OCI-LY7 (cell line): ENCODE results near the gene KIT. TPM values are rescaled to one million over a fixed set of nuclear protein-coding genes. Genes with fewer than 3 reads are reported as not detected.

Experiments
- BruUV-seq: library from RNA; stranded (reverse); fragments of 400-500 nt; replicated peaks from 2 replicates; lab custom pipeline; 2021; lab: Mats Ljungman, UMichigan
- CTCF ChIA-PET: fragments of 300-600 bp; sonication (Branson Sonifier 250); formaldehyde crosslinking; loops from one replicate; lab custom pipeline; 2022; ENCODE audit warnings: antibody characterized with exemption; ENCODE audit not compliant: unreplicated experiment; lab: Charles Lee
- POLR2A ChIA-PET: fragments of 300-600 bp; sonication (Branson Sonifier 250); formaldehyde crosslinking; loops from one replicate; lab custom pipeline; 2022; ENCODE audit warnings: antibody characterized with exemption; lab: Charles Lee
- DNase-seq: peaks from one replicate; pipeline ENCODE4 v3.0.0-alpha.2; 2015; ENCODE audit warnings: low spot score
- H2AFZ ChIP-seq: fragments of 200-600 bp; sonication (generic), shearing (Covaris generic); 2 replicates; pipeline ENCODE4 v1.6.1; 2014; ENCODE audit warnings: mild to moderate bottlenecking, antibody characterized with exemption, low read length, moderate library complexity
- H3K27ac ChIP-seq: fragments of 200-600 bp; sonication (generic); 2 replicates; pipeline ENCODE4 v1.5.1; 2014; ENCODE audit warnings: mixed run types, low read depth, mild to moderate bottlenecking, moderate library complexity, low read length, inconsistent platforms; ENCODE audit not compliant: poor library complexity, severe bottlenecking
- H3K36me3 ChIP-seq: fragments of 200-600 bp; sonication (generic); 2 replicates; pipeline ENCODE4 v1.6.1; 2014; ENCODE audit warnings: mild to moderate bottlenecking, antibody characterized with exemption, low read length, moderate library complexity, mixed read lengths; ENCODE audit not compliant: insufficient read depth
- H3K4me1 ChIP-seq: fragments of 200-600 bp; sonication (generic); 2 replicates; pipeline ENCODE4 v1.5.1; 2014; ENCODE audit warnings: mild to moderate bottlenecking, low read length; ENCODE audit not compliant: insufficient read depth, poor library complexity, severe bottlenecking
- H3K4me2 ChIP-seq: fragments of 200-600 bp; sonication (generic); 2 replicates; pipeline ENCODE4 v1.6.1; 2014; ENCODE audit warnings: mild to moderate bottlenecking, low read length
- H3K4me3 ChIP-seq: fragments of 200-600 bp; sonication (generic); 2 replicates; pipeline ENCODE4 v1.5.1; 2014; ENCODE audit warnings: mild to moderate bottlenecking, low read depth, low read length; ENCODE audit not compliant: poor library complexity, severe bottlenecking
- H3K79me2 ChIP-seq: fragments of 200-600 bp; sonication (generic); 2 replicates; pipeline ENCODE4 v1.6.1; 2016; ENCODE audit warnings: low read depth, mild to moderate bottlenecking, low read length, moderate library complexity, mixed read lengths; ENCODE audit not compliant: insufficient read depth
- H3K9me2 ChIP-seq: fragments of 200-600 bp; sonication (generic); 2 replicates; pipeline ENCODE4 v1.6.1; 2016; ENCODE audit warnings: mild to moderate bottlenecking, low read length, mixed read lengths; ENCODE audit not compliant: insufficient read depth
- H3K9me3 ChIP-seq: fragments of 200-600 bp; sonication (generic); 2 replicates; pipeline ENCODE4 v1.6.1; 2014; ENCODE audit warnings: mild to moderate bottlenecking, mixed run types, low read length, mixed read lengths
- H4K20me1 ChIP-seq: fragments of 200-600 bp; sonication (generic); 2 replicates; pipeline ENCODE4 v1.6.1; 2014; ENCODE audit warnings: mild to moderate bottlenecking, antibody characterized with exemption, low read length, moderate library complexity, mixed read lengths; ENCODE audit not compliant: insufficient read depth
- CTCF ChIP-seq: fragments of 200-600 bp; sonication (generic); conservative IDR thresholded peaks from 2 replicates; pipeline ENCODE4 v1.5.1; 2014; ENCODE audit warnings: mild to moderate bottlenecking, antibody characterized with exemption, low read length, moderate library complexity, mixed read lengths
- EZH2phosphoT487 ChIP-seq: fragments of 200-600 bp; sonication (generic); IDR thresholded peaks from 2 replicates; pipeline ENCODE4 v1.6.1; 2018; ENCODE audit warnings: low read depth, borderline replicate concordance, mild to moderate bottlenecking, mixed run types, antibody characterized with exemption, low read length, moderate library complexity, mixed read lengths
- intact Hi-C: fragments of 100-400 bp; cut with micrococcal nuclease; formaldehyde crosslinking; loops from one replicate; pipeline ENCODE4 v1.10.0; 2022; ENCODE audit not compliant: unreplicated experiment
- total RNA-seq, 2 experiments: library from RNA; depleted of rRNA in 1 of 2; stranded (reverse); fragments of >200 nt in 1 of 2; shearing (Covaris generic) in 1 of 2; gene quantifications; 2 replicates each; pipeline ENCODE4 v1.2.3, GENCODE V29; 2014 to 2022

The KIT gene
- total RNA-seq, 2 experiments from 2014 or later = not detected

DNA sequence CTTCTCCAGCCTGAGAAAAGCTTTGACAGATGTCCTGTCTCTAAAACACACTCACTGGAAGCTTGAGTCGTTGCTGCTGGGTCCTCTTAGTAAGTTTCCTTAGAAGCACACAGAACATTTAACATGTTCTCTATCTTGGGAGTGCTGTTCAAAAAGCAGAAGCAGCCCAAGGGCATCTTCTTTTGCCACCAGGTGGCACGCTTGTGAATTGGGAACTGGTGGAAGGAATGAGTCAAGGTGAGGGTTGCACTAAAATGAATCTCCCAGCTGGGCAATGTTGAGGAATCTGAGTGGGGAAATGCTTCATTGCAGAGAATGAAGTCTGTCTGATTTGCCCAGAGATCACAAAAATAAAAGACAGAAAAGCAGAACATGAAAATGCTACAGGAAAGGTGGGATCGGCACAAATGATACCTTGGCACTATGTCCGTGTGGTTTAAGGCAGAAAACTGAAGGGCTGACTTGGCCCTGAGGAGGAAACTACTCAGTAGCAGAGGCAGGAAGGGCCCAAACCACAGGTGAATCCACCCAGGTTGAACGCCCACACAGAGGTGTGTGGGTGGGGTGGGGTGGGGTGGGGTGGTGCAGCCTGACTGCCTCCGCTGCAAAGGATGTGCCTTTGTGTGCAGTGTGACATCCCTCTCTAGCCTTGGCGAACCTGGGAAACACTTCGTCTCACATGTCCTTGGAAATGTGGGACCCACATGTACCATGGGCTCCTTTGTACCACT is 26.0 kb downstream of the KIT start:
- DNase-seq = peak; percentile 37
- CTCF ChIA-PET = no interaction called here
- intact Hi-C loops = loop anchor here (2.0 kb wide), 1 partner anchor 277 kb away; no protein-coding TSS in a partner anchor

GRCh38 chr4:54685810-54686209 is 28.1 kb downstream of the KIT start:
- H3K36me3 ChIP-seq = no peaks in the 10 kb centered on the region
- BruUV-seq = no TSS peak
- no peak for DNase-seq
- H3K4me3 ChIP-seq = no peak overlapping the region
- H3K4me1 ChIP-seq = no peaks in the 10 kb centered on the region
- no peaks in the 10 kb centered on the region for H4K20me1 ChIP-seq
- H3K4me2 ChIP-seq = no peak overlapping the region
- ChIA-PET POLR2A (no interaction called here), CTCF (no interaction called here)
- intact Hi-C loops = no loop called here
- no peaks in the 10 kb centered on the region for H3K9me3 ChIP-seq
- no peak overlapping the region for H3K27ac ChIP-seq
- H3K9me2 ChIP-seq = no peaks in the 10 kb centered on the region
- H2AFZ ChIP-seq = no peak overlapping the region
- H3K79me2 ChIP-seq = no peaks in the 10 kb centered on the region
- TF ChIP-seq EZH2phosphoT487 (no peak), CTCF (no peak)

More for the DNA sequence above, 26.0 kb downstream of the KIT start:
- H3K4me2 ChIP-seq = no peak overlapping the region
- H3K4me3 ChIP-seq = no peak overlapping the region
- H3K4me1 ChIP-seq = no peaks in the 10 kb centered on the region
- peak; percentile 76 for TF ChIP-seq CTCF
- TF ChIP-seq EZH2phosphoT487 = no peak
- no peaks in the 10 kb centered on the region for H3K9me3 ChIP-seq
- POLR2A ChIA-PET = no interaction called here
- H3K9me2 ChIP-seq = no peaks in the 10 kb centered on the region
- no peak overlapping the region for H2AFZ ChIP-seq
- H4K20me1 ChIP-seq = no peaks in the 10 kb centered on the region
- H3K36me3 ChIP-seq = no peaks in the 10 kb centered on the region
- H3K79me2 ChIP-seq = no peaks in the 10 kb centered on the region
- BruUV-seq = no TSS peak
- H3K27ac ChIP-seq = no peak overlapping the region
